Left ventricle myocardium inferior (tissue), 1 donor: Measurements from ENCODE around the gene FBLN2. TPM values are rescaled to one million over a fixed set of nuclear protein-coding genes. Genes with fewer than 3 reads are reported as not detected.

Experiments
- DNase-seq: peaks from one replicate; pipeline ENCODE4 v3.0.0-alpha.2; 2020
- H3K27ac ChIP-seq: fragments of 200-600 bp; replicated peaks from 2 replicates; pipeline ENCODE4 v1.8.0; 2021
- H3K27me3 ChIP-seq: fragments of 200-600 bp; 2 replicates; pipeline ENCODE4 v1.8.0; 2021; ENCODE audit warnings: low read depth
- H3K36me3 ChIP-seq: fragments of 200-600 bp; 2 replicates; pipeline ENCODE4 v1.8.0; 2021
- H3K4me1 ChIP-seq: fragments of 200-600 bp; 2 replicates; pipeline ENCODE4 v1.8.0; 2021
- H3K4me3 ChIP-seq: fragments of 200-600 bp; 2 replicates; pipeline ENCODE4 v1.8.0; 2021; ENCODE audit warnings: mild to moderate bottlenecking, moderate library complexity
- H3K9me3 ChIP-seq: fragments of 200-600 bp; replicated peaks from 2 replicates; pipeline ENCODE4 v1.8.0; 2021
- intact Hi-C: fragments of 100-400 bp; cut with micrococcal nuclease; formaldehyde crosslinking; loops from one replicate; pipeline ENCODE4 v1.11.0; 2022
- total RNA-seq: library from RNA; stranded (reverse); fragmentation: NEBNext Ultra II Directional; extraction: Animal tissue kit (Norgen Biotek cat#: 25700); gene quantifications from one replicate; pipeline ENCODE4 v1.2.1, GENCODE V29; 2021
- TF ChIP-seq, protein P1 (sequence below): fragments of 200-600 bp; IDR thresholded peaks from 2 replicates; pipeline ENCODE4 v1.8.0; 2021; ENCODE audit warnings: antibody characterized with exemption, mild to moderate bottlenecking, borderline replicate concordance
- donor health status: DM: no; HTN: yes; CAD: no; lungs with severe emphysema.

Gene FBLN2
- total RNA-seq, 1 donor from 2014 or later: 56.7 TPM

DNA sequence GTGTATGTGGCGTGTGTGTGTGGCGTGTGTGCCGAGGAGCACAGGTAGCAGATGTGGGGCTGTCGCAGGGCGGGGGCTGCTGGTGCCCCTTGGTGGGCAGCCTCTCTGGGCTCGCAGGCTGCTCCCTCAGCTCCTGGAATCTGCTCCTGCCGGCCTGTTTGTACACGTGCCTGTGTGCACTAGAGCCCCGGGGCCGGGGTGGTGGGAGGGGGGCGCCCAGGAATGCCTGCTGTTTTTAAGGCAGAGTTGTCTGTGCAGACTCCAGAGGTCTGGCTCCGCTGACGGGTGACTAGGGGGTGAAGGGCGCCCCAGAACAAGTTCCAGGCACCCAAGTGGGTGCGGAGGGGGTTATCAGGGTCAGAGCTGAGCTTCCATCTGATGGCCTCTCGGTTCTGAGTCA is 112.2 kb downstream of the FBLN2 start:
- Histone ChIP-seq H3K4me3 (no peak overlapping the region), H3K36me3 (no peaks in the 10 kb centered on the region), H3K9me3 (no peaks in the 10 kb centered on the region), H3K4me1 (no peaks in the 10 kb centered on the region), H3K27me3 (peaks cover 93% of the 10 kb centered on the region), H3K27ac (no peak overlapping the region)
- intact Hi-C loops: no loop called here
- TF ChIP-seq, protein P1, sequence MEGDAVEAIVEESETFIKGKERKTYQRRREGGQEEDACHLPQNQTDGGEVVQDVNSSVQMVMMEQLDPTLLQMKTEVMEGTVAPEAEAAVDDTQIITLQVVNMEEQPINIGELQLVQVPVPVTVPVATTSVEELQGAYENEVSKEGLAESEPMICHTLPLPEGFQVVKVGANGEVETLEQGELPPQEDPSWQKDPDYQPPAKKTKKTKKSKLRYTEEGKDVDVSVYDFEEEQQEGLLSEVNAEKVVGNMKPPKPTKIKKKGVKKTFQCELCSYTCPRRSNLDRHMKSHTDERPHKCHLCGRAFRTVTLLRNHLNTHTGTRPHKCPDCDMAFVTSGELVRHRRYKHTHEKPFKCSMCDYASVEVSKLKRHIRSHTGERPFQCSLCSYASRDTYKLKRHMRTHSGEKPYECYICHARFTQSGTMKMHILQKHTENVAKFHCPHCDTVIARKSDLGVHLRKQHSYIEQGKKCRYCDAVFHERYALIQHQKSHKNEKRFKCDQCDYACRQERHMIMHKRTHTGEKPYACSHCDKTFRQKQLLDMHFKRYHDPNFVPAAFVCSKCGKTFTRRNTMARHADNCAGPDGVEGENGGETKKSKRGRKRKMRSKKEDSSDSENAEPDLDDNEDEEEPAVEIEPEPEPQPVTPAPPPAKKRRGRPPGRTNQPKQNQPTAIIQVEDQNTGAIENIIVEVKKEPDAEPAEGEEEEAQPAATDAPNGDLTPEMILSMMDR: no peak
- DNase-seq: no peak

DNA sequence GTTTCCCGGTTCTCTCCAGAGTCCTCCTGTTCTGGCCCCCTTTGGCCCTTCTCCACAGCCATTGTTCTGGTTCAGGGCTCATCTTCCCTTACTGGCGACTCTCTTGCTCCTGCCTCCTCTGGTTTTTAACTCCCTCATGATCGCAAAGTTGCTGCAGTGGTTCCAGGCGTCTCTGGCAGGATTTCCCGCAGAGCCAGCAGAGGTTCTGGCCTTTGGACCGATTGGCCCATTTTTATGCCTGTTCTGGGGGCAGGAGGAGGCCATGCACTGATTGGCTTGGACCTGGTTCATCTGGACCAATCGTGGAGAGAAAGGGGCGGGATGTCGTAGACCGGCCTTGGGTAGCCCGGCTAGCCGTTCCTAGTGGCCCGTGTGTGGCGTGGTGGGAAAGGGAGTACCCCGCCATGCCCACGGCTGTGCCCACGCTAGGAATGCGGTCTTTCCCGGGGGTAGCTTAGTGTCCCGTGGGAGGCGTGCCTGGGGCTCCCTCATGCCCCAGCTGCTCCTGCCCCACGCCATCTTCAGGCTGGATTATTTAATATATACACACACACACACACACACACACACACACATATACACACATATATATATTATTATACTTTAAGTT is 113.4 kb downstream of the FBLN2 start:
- Histone ChIP-seq H3K36me3 (no peaks in the 10 kb centered on the region), H3K27ac (no peak overlapping the region), H3K4me1 (no peaks in the 10 kb centered on the region), H3K4me3 (no peak overlapping the region), H3K27me3 (peaks cover 93% of the 10 kb centered on the region), H3K9me3 (no peaks in the 10 kb centered on the region)
- intact Hi-C loops: no loop called here
- DNase-seq: no peak
- TF ChIP-seq, protein P1: no peak

DNA sequence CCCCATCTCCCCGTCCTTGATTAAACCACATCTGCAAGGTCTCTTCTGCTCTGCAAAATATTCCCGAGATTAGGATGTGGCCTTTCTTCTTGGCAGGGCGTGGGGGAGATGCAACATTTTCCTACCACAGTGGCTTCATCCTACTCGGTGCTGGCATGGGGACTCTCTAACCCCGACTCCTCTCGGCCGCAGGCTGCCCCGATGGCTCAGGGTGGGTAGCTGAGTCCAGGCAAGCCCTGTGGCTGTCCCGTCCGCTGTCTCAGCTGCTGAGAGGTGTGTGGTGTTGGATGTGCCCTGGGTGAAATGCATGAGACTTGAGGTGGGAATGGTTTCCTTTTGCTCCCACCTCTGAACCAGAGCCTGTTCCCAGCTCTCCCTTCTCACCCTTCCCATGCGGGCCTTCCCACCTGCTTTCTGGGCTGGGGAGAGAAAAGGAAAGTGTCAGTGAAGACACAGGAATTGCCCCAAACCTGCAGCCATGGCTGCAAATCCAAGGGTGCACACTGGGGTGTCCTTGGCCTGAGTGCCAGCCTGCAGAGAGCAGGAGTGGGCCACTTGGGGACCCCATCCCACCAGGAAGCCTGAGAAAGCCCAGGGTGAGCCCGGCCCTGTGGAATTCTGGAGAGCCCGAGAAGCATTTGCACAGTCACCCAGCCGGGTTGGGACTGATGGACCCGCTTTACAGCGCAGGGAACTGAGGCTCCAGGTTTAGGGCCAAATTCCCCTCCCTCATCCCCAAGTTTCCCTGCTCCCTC is 115.0 kb downstream of the FBLN2 start:
- Histone ChIP-seq H3K4me1 (no peaks in the 10 kb centered on the region), H3K4me3 (no peak overlapping the region), H3K27me3 (peaks cover 95% of the 10 kb centered on the region), H3K27ac (no peak overlapping the region), H3K36me3 (no peaks in the 10 kb centered on the region), H3K9me3 (no peaks in the 10 kb centered on the region)
- no peak for DNase-seq
- intact Hi-C loops: no loop called here
- TF ChIP-seq, protein P1: no peak

DNA sequence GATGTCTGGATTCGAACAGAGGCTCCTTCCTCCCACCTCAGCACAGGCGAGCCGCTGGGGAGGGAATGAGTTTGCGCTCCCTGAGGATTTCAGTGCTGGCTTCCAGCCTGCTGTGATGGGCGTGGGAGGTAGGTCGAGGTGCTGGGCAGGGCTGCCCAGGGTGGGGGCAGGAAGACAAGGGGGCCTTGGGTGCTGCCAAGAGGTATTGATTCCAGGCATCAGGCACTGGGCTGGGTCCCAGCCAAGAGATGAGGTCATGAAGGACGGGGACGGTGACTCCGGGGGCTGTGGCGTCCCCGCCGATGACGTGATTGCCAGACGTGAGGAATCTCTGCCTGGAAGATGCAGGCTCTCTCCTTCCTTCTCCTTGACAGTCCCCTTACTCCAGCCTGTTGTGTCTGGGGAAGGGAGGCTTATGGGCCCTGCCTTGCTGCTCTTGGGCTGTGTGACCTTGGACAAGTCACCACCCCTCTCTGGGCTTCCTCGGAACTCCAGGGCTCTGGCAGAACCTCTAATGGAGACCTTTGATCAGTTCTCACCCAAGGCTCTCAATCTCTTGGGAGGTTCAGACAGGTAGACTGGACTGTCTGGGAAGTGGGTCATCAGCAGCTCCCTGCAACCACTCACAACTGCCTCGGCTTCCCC is 116.8 kb downstream of the FBLN2 start:
- Histone ChIP-seq H3K4me1 (no peaks in the 10 kb centered on the region), H3K9me3 (no peaks in the 10 kb centered on the region), H3K27me3 (peaks cover 95% of the 10 kb centered on the region), H3K4me3 (no peak overlapping the region), H3K36me3 (no peaks in the 10 kb centered on the region), H3K27ac (no peak overlapping the region)
- TF ChIP-seq, protein P1: no peak
- intact Hi-C loops: no loop called here
- no peak for DNase-seq

DNA sequence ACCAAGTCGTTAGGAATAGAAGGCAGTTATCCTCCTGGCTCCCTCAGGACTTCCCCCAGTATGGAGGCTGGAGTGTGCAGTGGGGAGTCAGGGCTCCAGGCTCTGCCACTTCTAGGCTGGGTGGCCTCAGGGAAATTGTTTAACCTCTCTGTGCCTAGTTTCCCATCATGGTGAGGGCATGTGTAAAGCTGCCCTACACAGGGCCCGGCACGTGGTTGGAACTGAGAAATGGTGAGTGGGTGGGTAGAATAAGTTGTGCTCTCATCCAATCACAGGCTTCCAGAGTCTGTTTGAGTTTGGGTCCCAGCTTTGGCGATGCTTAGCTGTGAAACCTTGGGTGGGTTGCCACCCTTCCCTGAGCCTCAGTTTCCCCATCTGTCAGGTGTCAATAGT is 117.3 kb downstream of the FBLN2 start:
- DNase-seq: no peak
- intact Hi-C loops: no loop called here
- Histone ChIP-seq H3K36me3 (no peaks in the 10 kb centered on the region), H3K27ac (no peak overlapping the region), H3K4me3 (no peak overlapping the region), H3K9me3 (no peaks in the 10 kb centered on the region), H3K27me3 (peaks cover 95% of the 10 kb centered on the region), H3K4me1 (no peaks in the 10 kb centered on the region)
- TF ChIP-seq, protein P1: no peak
